CD4-positive, alpha-beta T cell treated with Interleukin-15 for 4 hours (primary cell): ENCODE measurements around the gene RAX2.

Source experiments
- DNase-seq: peaks from one replicate; pipeline ENCODE4 v3.0.0-alpha.2; 2020; ENCODE audit warnings: low spot score

Gene RAX2

DNA sequence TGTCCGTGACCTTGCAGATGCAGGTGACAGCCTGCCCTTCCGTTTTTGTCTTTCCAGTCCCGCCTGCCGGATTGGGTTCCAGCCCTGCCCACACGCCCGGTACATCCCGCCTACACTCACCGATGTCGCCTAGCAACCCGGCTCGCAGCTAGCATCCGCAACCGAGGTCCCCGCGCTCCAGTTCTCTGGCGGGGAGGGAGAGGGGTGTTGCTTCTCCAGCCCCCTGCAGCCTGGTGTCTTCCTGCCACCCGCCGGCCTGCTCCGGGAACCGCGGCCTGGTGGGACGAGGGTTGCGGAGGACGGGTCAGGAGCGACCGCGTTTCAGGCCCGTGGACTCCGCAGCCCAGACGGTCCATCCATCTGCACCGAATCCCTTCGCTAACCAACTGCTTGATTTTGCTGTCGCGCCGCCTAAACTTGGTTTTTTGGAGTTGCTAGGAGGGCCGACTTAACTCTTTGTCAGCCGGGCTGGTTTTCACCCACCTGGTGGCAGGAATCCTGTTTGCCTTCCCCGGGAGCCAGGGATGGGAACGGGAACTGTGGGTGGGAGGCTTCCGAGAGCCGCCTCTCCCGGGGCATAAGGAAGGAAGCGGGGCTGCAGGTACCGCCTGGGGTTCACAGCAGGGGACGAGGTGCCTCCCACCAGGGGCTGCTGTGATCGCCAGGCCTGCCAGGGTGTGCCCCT lies 29.5 kb upstream of the RAX2 start:
- peak; percentile 43 for DNase-seq

DNA sequence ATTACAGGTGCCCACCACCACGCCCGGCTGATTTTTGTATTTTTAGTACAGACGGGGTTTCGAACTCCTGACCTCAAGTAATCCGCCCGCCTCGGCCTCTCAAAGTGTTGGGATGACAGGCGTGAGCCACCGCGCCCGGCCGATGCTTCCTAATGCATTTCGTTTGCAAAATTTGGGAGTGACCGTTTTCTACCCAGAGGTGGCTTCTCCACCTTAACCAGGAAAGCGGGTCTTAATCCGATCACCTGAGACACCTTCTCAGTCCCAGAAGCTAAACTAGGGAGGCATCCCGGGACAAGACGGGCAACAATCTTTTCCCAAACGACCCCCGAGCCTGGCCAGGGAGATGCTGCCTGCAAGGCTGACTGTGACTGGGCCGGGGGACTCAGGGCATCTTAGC lies 29.0 kb upstream of the RAX2 start:
- no peak for DNase-seq

DNA sequence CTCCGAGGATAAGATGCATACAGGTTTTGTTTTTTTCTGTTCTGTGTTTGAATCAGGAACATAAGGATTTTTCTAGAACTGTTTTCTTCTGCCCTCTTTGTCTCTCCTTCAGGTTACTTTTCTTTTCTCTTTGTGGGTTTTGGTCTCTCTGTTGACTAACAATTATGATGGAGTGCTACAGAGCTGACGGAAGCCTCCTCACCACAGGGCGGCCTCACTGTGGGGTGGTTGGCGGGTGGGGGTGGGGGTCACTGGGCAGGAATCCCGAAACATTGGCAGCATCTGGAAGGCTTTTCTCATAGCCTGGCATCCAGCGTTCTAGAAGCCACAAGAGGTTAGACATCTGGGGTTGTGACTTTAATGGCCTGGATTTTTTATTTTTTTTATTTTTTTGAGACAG lies 26.1 kb upstream of the RAX2 start:
- DNase-seq, result peak; percentile 54

DNA sequence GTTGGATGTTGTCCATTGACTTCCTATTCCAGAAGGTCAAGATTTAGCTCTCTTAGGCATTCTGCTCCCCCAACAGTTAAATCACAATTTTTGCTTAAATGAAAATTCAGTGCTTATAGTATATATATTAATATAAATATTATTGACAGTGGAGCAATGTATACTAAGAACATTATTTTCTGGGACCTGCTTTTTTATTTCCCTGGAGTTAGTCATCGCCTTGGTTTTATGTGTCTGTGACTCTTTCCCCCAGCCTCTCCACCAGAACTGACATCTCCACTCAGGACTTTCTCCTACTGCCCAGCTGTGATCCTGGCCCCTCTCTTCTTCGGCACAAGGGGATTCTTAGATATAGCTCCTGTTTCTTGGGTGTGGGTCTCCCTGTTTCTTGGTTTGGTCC lies 24.3 kb upstream of the RAX2 start:
- DNase-seq, result no peak

GRCh38 chr19:3793799-3794198 lies 21.8 kb upstream of the RAX2 start:
- no peak for DNase-seq

- DNase-seq, result no peak
Observed at GRCh38 chr19:3792114-3792513, 20.1 kb upstream of the RAX2 start.

- DNase-seq, result no peak
Observed at GRCh38 chr19:3790941-3791340, 18.9 kb upstream of the RAX2 start.

- DNase-seq, result no peak
Observed at GRCh38 chr19:3790209-3790734, 18.2 kb upstream of the RAX2 start.

DNA sequence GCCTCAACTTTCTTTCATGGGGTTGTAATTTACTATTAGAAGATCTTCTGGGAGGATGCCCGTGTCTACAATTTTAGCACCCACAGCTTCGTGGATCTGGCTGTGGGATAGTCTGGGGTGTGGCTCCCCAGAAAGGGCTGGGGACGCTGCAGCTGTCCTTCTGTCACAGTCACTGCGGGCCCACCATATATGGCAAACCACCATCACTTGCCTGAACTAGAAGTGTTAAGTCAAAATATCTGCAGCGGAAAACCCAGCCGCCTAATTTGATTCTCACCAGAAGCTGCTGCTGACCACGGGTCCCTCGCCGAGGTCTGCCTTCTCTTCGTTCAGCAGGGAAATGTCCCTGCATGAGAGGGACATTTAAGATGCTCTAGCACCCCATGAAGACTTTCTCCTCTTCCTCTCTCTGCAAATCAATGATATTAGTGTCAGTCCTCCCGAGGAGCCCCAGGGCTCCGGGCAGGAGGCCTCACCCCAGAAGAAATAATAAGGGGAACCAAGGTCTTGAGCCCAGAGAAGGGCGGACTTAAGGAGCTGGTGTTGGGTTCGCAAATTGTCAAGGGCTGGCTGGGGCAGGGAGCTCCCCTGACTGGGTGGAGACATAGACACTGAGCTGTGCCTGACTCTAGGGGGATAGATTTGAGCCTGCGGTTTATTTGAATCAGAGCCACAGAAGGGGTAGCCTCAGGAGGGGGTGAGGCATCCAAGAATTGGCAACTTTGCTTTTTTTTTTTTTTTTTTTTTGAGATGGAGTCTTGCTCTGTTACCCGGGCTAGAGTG lies 17.2 kb upstream of the RAX2 start:
- peak; percentile 37 for DNase-seq

DNA sequence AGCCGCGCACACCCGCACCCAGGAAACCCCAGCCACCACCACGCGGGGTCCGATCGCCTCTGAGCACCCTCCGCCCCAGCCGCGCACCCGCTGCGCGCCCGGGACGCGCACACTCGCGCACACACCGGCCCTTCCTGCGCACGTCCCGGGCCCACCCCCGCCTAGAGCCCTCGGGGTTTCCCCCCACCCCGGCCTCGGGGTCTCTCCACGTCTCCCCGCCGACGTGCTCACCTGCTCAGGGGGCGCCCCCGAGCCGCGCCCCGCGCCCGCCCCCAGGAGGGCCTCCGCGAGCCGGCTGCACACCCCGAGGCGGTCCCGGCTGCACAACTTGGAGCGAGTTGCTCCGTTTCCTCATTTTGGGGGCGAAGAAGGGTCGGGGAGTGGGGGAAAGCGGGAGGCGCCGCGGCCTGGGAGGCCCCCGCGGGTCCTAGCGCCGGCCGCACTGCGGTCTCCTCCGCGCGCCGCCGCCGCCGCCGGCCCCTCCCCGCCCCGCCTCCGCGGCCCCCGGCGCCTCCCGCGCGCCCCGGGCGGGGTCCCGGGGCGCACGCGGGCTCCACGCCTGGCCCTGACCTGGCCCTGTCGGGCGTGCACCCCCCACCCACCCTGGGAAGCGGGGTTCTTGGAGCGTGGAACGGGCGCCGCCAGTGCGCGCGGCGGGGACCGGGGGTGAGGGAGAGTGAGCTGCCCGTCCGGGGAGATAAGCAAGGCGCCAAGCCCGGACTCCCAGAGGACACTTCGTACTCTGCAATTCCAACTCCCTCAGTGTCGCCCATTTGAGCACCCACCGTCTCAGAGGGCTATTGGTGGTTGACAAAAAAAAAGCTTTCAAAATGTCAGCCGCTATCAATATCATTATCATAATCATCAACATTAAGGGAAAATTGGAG lies 14.2 kb upstream of the RAX2 start, which contains the start of gene MATK:
Gene MATK (minus strand): TSS at position 444 of the 887 bp plus-strand sequence. CDS start 1,246 bp downstream, outside the sequence.
- no peak for DNase-seq

- no peak for DNase-seq
Observed at GRCh38 chr19:3785451-3785937, 13.5 kb upstream of the RAX2 start.

GRCh38 chr19:3784607-3785450 lies 12.8 kb upstream of the RAX2 start:
- no peak for DNase-seq

DNA sequence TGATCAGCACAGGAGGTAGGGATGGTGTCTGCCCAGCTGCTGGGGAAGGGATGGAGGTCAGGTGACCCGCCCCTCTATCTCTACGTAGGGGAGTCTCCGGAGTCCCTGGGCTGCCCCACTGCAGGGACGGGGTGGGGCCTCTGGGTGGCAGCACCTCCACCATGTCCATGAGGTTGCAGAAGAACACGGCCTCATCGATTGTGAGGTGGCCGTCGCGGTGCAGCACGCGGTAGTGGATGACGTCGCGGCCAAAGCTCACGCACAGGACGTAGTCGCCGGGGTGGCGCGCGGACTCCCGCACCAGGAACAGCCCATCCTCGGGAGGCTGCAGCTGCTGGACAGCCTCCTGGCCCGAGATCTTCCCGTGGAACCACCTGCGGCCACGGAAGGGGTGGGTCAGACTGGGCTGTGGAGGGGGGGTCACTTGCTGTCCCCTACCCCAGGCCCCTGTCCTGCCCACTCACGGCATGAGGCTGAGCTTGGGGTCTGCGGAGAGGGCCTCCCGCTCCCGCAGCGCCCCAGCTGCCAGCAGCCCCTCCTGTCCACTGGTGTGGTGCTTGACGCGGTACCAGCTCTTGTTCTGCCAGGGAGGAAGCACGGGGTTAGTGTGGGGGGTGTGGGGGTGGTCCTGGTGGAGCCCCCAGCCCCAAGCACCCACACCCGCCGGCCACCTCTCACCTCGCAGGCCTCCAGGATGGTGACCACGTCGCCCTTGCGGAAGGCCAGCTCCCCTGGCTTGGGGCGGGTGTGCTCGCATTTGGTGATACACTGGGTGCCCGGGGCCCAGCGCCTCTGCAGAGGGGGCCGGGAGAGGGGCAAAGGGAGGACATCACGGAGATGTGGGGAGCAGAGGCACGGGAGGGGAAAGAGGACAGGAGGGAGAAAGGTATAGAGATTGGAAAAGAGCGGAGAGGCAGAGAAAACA lies 11.9 kb upstream of the RAX2 start:
- peak; percentile 44 for DNase-seq

DNA sequence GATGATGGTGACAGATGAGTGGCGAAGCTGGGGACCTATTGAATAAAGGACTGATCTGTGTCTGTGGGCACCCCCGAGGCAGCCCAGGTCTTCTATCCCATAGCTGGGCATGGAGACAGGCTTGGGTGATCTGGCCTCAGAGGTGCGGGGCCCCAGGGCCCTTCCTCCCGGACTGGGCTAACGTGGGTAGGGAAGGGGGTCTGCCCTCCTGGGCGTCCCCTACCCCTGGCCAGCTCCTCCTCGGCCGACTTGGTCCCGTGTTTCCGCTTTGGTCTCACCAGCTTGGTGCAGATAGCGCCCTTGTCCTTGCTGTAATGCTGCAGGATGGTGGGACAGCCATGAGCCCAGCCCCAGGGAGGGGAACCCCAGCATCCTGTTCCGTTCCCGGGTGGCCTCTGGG lies 10.9 kb upstream of the RAX2 start:
- DNase-seq, result no peak

- DNase-seq, result no peak
Observed at GRCh38 chr19:3782330-3782729, 10.3 kb upstream of the RAX2 start.

GRCh38 chr19:3781603-3782002 lies 9.6 kb upstream of the RAX2 start:
- DNase-seq, result no peak

DNA sequence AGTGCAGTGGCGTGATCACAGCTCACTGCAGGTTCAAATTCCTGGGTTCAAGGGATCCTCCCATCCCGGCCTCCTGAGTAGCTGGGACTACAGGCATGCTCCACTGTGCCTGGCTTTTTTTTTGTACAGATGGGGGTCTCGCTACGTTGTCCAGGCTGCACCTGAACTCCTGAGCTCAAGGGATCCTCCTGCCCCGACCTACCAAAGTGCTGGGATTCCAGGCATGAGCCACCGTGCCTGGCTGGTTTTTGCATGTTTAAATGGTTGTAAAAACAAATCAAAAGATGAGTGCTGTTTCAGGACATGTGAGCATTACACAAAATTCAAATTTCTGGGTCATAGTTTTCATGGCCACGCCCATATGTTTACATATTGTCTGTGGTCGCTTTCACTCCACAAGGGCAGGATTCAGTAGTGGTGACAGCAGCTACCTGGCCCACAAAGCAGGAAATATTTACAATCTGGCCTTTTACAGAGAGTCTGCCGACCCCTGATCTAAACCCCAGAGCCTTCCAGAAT lies 8.8 kb upstream of the RAX2 start:
- DNase-seq, result no peak

DNA sequence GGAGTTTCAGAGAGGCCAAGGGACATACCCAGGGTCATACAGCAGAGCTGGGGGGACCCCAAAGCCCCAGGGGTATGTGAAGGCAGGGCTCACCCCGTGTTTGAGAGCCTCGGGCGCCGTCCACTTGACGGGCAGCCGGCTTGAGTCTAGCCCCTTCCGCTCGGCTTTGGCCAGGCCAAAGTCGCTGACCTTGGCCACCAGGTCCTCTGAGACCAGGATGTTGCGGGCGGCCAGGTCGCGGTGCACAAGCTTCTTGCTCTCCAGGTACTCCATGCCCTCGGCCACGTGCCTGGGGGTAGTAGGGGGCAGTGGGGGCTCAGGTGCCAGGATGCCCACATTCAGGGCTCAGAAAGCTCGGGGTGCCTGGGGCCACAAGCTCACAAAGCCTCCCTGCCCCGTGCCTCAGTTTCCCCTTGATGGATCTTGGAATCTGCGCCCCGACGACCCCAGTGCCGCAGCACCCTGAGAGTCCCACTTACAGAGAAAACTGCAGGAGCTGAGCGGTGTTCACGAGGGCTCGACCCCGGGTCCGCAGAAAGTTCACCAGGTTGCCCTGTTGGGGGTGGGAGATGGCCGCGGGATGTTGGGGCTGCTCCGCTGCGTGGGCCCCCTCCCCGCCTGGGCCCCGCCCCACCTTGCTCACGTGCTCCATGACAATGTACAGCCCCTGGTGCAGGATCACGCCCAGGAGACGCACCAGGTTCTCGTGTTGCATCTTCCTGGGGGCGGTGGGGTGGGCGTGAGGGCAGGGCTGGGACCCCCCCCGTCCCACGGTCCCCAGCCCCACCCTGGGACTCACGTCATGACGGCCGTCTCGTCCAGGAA lies 7.1 kb upstream of the RAX2 start:
- DNase-seq, result no peak
